ENCODE measurements around the gene PODXL2. TPM values are rescaled to one million over a fixed set of nuclear protein-coding genes. Genes with fewer than 3 reads are reported as not detected.

PODXL2 gene
- total RNA-seq, 3 donors from 2014 or later: 8.8 to 10.6 (median 8.8) TPM

DNA sequence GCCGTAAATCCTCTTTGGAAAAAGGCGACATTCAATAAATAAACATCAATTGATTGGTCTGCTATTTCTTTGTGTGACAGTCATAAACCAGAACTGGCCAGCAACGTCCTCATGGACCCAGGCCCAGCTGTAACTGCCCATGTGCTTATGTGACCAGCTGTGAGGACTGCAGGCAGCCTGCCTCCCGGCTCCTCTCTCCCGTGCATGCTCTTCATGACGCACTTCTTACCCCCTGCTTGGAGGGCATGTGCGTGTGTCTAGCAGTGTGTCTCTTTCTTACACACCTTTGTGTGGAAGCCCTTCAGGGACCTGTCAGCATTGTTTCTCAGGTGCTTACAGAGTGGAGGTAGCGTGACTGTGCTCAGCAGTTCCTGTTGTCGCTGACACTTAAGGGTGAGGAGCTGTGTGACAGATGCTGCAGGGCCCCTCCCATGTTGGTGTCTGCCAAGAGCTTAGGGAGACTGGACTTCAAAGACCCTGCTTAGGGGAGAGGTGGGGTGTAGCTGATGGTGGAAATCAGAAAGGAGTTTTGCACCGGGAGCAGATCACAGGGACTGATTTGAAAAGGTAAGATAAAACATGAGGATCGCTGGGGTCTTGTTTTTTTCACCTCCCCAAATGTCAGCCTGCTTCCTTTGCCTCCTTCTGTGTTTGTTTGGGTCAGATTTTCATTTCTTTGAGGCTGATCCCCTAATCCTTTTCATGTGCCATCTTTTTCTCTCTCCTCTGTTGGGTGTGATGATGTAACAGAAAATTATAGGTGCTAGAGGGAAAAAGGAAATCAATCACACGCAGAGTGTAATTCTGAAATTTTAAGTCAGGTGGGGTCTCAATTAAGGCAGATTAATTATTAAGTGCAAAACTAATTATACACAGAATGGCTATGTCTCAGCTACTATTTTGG lies 2.1 kb downstream of the PODXL2 start:
- Histone ChIP-seq H3K4me1 (peaks cover 6 to 9% of the 10 kb centered on the region in 2 donors), H3K9me3 (no peaks in the 10 kb centered on the region), H3K36me3 (no peaks in the 10 kb centered on the region), H3K27ac (no peak overlapping the region), H3K27me3 (no peaks in the 10 kb centered on the region), H3K4me3 (no peak overlapping the region)
- TF ChIP-seq POLR2AphosphoS5 (IDR thresholded peaks at IDR 0.05): no peak
- no peak for TF ChIP-seq POLR2A (IDR thresholded peaks at IDR 0.05)
- no peak for TF ChIP-seq CTCF (IDR thresholded peaks at IDR 0.05)
- intact Hi-C loops (cut with DNase I; ENCODE audit: low total_unique reads): no loop called here
- DNase-seq (ENCODE audit: low spot score in 2 of 2): no peak

DNA sequence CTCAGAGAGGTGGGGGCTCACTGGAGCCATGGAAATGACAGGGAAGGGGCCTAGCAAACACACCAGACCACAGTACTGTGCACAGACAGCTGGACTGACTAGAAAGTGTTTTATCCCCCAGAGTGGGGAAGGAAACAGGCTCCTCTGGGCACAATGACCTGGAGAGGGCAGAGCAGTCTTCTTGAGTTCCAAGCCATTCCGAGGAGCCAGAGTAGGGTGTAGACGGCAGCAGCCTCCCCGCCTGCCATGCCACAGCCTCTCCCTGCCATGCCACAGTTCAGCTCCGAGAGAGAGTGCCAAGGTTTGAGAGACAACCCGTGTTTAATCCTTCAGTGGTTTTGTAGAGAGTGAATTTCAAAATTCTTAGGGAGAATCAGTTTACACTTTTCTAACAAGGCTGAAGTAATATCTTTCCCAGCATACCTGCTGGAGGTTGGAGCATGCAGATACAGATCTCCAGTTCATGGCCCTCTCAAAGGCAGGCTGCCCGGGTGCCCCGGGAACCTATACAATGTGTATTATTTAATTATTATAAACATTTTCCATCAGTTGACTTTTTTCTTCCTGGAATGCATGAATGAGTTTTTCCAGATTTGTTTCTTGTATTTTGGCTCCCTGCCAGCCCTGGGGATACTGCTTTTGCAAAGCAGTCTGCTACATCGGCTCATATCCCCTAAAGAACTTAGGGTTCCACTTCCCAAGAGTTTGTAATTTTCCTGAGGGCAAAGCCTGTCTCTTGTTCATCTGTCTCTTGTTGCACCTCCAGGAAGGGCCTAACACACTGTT lies 3.2 kb downstream of the PODXL2 start:
- Histone ChIP-seq H3K4me1 (peaks cover 6 to 9% of the 10 kb centered on the region in 2 donors), H3K36me3 (no peaks in the 10 kb centered on the region), H3K27ac (no peak overlapping the region), H3K9me3 (no peaks in the 10 kb centered on the region), H3K27me3 (no peaks in the 10 kb centered on the region), H3K4me3 (no peak overlapping the region)
- TF ChIP-seq POLR2AphosphoS5 (IDR thresholded peaks at IDR 0.05): no peak
- TF ChIP-seq POLR2A (IDR thresholded peaks at IDR 0.05): no peak
- TF ChIP-seq CTCF (IDR thresholded peaks at IDR 0.05): no peak
- no peak for DNase-seq (ENCODE audit: low spot score in 2 of 2)
- intact Hi-C loops (cut with DNase I; ENCODE audit: low total_unique reads): no loop called here

DNA sequence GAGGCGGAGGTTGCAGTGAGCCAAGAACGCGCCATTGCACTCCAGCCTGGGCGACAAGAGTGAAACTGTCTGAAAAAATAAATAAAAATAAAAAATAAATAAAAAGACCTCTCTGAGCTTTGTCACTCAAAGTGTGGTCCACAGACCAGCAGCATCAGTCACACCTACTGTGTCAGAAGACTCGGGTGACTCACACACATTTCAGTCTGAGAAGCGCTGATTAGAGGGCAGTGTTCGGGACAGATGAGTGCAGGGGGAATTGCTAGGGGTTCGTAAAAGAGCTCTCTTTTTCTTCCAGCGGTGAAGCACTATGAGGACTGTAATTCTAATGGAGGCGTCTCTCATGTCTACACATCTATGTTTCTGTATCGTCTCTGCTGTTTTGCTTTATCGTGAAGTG lies 5.7 kb downstream of the PODXL2 start:
- no peak overlapping the region for H3K4me3 ChIP-seq
- H3K4me1 ChIP-seq: peaks cover 3 to 8% of the 10 kb centered on the region in 2 donors
- no peaks in the 10 kb centered on the region for H3K27me3 ChIP-seq
- no peak for TF ChIP-seq POLR2AphosphoS5 (IDR thresholded peaks at IDR 0.05)
- TF ChIP-seq POLR2A (IDR thresholded peaks at IDR 0.05): no peak
- H3K9me3 ChIP-seq: no peaks in the 10 kb centered on the region
- no peak overlapping the region for H3K27ac ChIP-seq
- intact Hi-C loops (cut with DNase I; ENCODE audit: low total_unique reads): no loop called here
- H3K36me3 ChIP-seq: no peaks in the 10 kb centered on the region
- DNase-seq (ENCODE audit: low spot score in 2 of 2): no peak

DNA sequence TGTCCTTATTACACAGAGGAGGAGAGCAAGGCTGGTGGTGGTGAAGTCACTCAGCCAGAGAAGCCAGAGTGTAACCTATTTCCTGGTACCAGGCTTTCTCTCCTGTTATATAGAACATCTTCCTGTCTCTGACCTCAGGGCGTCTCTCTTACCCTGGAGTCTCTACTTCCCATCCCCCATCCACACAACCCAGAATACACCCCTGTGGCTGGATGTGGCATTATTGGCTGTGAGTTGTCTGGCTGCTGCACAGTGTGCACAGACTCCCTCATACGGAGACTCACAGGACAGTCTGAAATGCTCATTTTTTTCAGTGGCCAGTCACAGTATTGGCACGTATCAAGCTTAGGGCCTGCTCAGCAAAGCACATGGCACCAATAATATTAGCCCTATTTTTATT lies 8.6 kb downstream of the PODXL2 start:
- no peak overlapping the region for H3K27ac ChIP-seq
- no peak overlapping the region for H3K4me3 ChIP-seq
- no peaks in the 10 kb centered on the region for H3K9me3 ChIP-seq
- H3K36me3 ChIP-seq: no peaks in the 10 kb centered on the region
- no peaks in the 10 kb centered on the region for H3K4me1 ChIP-seq
- H3K27me3 ChIP-seq: no peaks in the 10 kb centered on the region
- TF ChIP-seq POLR2AphosphoS5 (IDR thresholded peaks at IDR 0.05) (no peak), POLR2A (IDR thresholded peaks at IDR 0.05) (no peak), CTCF (IDR thresholded peaks at IDR 0.05) (no peak)
- no peak for DNase-seq (ENCODE audit: low spot score in 2 of 2)
- intact Hi-C loops (cut with DNase I; ENCODE audit: low total_unique reads): no loop called here

DNA sequence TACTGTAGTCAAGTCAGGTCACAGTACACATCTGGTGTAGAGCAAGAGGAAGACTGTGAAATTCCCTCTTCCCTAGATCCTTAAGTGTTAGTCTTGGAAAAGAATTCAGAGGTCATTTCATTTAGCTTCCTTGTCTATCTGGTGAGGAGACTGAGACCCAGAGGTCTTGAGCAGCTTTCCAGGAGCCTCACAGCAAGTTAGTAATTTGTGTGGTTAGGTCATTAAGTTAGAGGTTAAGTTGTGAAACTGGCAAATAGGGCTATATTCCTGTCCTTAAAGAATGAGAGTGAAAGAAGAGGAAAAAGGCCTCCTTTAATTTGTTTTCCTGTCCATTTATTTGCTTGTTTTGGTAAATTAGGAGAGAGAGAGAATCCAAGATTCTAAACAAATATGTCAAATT lies 9.0 kb downstream of the PODXL2 start:
- H3K27me3 ChIP-seq: no peaks in the 10 kb centered on the region
- intact Hi-C loops (cut with DNase I; ENCODE audit: low total_unique reads): no loop called here
- no peak for DNase-seq (ENCODE audit: low spot score in 2 of 2)
- H3K4me3 ChIP-seq: no peak overlapping the region
- H3K9me3 ChIP-seq: no peaks in the 10 kb centered on the region
- H3K4me1 ChIP-seq: no peaks in the 10 kb centered on the region
- H3K36me3 ChIP-seq: no peaks in the 10 kb centered on the region
- H3K27ac ChIP-seq: no peak overlapping the region
- TF ChIP-seq CTCF (IDR thresholded peaks at IDR 0.05): no peak
- TF ChIP-seq POLR2A (IDR thresholded peaks at IDR 0.05): no peak
- TF ChIP-seq POLR2AphosphoS5 (IDR thresholded peaks at IDR 0.05): no peak

Data from breast epithelium (tissue), 4 donors.